HG03521 (cell line): ENCODE measurements around the gene SPAG16.
"Not testable (repeated sequence)": the region's sequence is repeated elsewhere in the genome, so short reads cannot be mapped to it uniquely, and the experiment has no call there.

Experiments
- ATAC-seq: cut with Tn5 transposase; IDR thresholded peaks from one replicate; pipeline ENCODE4 v1.9.1; 2021; ENCODE audit warnings: mild to moderate bottlenecking, moderate library complexity; ENCODE audit not compliant: unreplicated experiment

SPAG16 gene

DNA sequence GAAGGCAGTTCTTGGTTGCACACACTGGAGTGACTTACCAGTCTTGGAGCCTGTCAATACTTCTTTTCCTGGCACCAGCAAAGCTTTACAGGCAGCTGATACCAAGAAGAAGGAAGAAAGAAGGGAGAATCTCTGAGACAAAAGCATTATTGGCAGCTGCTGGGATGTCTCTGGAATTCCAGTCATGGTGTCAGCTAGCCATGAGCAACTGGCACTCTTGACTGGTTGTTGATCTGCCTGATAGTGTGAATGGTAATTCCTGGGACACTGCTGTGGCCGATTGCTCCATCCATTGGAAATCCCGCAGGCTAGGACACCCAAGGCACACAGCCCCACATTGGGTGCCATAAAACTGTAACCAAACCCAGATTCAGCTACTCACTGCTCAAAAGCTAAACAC lies 17.8 kb upstream of the SPAG16 start:
- ATAC-seq: no peak

DNA sequence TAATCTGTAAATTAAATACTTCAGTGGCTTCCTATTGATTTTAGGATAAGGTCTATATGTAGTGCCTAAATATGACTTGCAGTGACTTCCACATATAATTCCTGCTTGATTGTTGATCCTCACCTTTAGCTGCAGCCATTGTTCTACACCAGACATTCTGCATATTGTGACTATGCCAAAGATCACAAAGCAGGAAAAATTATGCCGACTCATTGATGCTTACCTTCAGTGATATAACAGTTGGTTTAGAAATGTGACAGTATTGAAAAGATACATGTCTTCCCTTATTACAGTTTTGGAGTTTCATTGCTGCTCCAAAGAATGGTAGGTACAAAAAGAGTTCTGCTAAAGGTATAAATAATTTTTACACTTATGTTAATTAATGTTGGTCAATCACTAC lies 12.3 kb upstream of the SPAG16 start:
- no peak for ATAC-seq

DNA sequence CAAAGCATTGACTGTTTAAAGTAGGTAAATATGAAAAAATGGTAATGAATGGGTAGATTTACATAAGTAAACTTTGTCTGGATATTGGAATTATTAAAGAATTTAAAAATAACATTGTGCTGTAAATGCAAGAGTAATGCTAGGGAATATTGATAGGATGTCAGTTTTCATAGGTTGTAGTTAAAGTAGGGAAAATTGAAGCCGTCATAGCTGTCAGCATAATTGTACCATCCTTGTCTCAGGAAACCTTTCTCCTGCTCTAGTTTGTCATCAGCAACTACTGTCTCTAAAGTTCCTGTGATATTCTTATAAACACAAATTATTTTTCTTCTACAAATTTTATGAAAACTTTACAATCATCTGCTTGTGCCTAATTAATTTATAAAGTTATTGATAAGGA lies 10.1 kb upstream of the SPAG16 start:
- ATAC-seq: no peak

DNA sequence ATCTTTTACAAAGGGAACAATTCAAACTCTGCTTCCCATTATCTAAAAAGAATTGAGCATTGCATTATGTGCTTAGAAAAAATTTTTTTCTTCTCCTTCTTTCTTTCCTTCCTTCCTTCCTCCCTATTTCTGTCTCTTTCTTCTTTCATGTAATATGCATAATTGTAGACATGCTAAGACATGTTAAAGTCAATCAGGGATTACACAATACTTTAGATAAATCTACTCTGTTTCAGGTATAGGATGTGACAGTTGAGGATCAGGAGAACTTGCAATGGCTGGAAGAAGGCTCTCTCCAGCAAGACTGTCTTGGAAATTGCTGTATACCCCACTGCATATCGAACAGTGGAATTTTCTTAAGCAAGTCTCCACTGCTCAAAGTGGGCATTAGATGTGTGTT lies 9.0 kb upstream of the SPAG16 start:
- no peak for ATAC-seq

DNA sequence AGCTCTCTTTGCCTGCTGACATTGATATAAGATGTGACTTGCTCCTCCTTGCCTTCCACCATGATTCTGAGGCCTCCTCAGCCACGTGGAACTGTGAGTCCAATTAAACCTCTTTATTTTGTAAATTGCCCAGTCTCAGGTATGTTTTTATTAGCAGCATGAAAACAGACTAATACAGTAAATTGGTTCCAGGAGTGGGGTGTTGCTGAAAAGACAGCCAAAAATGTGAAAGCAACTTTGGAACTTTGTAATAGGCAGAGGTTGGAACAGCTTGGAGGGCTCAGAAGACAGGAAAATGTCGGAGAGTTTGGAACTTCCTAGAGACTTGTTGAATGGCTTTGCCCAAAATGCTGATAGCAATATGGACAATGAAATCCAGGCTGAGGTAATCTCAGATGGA lies 7.1 kb upstream of the SPAG16 start:
- not testable (repeated sequence) for ATAC-seq

DNA sequence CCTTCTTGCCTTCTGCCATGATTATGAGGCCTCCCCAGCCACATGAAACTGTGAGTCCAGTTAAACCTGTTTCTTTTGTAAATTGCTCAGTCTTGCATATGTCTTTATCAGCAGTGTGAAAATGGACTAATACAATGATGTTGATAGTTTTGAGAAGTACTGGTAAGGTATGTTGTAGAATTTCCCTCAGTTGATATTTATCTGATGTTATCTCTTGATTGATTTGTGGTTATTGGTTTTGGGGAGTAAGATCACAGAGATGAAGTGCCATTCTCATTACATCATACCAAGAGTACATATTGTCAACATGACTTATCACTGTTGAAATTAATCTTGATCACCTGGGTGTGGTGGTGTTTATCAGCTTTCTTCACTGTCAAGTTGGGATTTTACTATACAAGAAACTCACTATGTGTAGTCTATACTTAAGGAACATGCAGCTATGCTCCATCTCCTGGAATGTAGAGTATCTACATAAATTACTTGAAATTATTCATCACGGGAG lies 5.1 kb upstream of the SPAG16 start:
- no peak for ATAC-seq

DNA sequence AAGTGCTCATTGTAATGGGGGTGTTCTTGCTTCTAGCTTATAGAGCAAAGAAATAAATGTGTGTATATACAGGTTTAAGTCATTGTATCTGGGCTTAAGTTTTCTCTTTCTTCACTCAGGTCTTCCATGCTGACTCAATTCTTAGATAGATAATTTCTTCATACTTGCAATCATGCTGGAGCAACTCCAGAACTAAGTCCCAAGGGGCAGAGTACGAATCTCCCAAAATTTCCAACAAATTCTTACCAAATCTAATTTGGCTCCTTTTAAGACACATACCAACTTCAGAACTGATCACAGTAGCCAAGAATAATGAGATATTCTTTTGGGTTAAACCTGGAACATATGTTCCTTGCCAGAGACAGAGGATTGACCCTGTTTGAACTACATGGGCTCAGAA lies 4.3 kb upstream of the SPAG16 start:
- no peak for ATAC-seq

DNA sequence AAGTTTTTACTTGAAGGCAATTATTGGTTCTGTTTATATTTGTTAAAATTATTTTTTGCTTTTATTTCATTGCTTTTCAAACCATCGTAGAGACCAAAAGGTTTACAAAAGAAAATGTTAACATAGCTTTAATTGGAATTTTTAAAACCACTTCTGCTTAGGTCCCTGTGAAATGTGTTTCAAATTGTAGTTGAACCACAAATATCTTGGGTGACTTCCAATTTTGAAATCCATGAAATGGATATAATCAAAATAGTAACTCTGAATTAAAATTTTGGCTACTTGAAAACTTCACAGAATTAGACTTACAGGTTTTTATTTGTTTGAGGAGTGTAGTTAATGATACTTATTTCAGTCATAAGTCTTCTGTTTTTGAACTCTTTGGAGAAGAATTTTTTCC lies 3.1 kb upstream of the SPAG16 start:
- ATAC-seq: no peak

DNA sequence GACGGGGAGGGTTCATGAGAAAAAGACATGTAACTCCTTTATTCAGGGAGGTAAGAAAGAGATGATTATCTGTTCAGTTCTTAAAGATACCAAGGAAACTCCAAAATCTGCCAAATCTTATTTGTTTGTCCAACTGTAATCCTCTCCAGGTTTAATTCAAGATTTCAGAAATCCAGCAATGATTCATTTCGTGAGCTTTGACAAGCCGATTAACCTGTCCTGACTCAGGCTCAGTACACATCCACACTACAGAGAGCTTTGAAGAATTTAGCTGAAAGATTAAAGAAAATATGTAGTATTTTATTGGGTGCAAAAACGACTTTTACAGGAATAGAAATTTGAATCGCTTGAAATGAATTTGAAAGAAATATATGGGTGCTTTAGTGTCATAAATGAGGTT lies 1.1 kb downstream of the SPAG16 start:
- ATAC-seq: no peak

DNA sequence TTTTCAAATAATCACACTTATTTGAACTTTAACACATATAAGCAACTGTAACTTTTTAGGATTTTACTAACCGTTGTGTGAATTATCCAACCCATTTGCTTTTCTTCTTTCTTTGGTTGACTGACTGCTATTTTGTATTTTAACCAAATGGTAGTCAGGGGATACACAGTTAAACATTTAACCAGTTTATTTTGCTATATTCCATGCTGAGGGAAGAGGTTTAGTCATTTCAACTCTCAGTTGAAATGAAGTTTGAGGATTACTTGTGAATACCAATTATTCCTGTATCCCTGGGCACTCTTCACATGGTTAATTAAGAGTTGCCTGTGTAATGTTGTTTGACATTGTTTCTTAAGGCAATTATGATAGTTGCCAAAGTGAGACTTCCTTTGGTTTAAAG lies 1.9 kb downstream of the SPAG16 start:
- ATAC-seq: no peak

DNA sequence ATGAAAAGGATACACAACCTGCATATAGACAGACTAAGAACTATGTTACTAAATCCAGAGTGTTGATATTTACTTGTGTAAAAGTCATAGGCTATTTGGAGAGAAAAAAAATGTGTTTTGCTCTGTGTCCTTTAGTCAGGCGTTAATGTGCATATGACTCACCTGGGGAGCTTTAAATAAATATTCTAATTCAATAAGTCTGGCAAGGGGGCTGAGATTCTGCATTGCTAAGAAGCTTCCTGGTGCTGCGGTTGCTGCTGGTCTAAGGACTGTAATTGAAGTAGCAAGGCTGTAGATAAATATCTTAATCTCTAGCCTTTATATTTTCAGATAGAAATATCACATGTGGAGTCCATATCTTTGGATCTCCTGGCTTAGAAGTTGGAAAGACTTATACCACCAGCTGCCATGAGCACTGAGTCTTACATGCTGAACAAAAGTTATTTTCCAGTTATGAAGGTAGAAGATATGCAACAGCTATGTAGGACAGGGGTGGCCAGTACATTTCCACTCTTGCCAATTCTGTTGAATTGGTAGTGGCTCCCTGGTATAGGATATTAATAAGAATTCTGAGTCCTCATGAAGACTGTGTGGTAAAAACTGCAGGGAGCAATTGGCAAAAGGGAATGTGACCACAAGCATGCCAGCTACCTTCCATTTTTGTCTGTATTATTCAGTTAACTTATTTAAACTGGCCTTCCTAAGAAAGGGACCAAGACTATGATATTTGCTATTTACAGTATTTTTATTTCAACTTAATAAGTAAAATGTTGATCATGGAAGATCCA lies 4.8 kb downstream of the SPAG16 start:
- no peak for ATAC-seq

DNA sequence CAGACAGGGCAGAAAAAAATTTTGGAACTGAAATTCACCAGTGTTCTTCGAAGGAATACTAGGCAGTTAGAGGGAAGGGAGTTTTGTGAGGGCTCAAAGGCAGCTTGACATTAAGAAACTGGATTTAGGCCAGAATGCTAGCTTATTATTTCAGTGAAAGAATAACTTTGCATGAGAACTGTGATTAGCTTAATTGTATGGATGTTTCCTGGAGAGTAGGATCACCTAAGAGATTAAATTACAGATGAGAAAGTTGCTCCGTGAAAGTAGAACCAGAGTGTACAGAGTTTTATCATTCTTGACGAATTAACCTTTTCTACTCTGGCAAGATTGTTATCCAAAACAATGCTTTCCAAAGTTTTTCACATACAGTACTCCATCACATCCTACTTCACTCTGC lies 6.2 kb downstream of the SPAG16 start:
- no peak for ATAC-seq

DNA sequence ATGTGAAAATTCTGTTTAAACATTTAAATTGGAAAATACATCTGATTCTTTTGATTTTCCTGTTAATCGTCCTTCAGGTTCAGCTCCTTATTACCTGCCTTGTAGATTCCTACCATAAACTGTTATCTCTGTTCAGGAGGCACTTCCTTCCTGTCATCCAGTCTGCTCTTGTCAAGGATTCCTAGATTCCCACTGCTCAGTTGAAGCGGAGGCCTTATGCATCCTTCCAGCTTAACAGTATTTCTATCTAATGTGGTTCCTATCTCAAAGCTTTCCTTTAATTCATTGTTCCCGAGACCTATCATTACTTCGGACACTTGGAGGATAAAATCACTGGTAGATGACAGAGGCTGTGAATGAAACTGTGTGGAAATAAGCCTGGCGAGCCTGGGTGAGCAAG lies 12.0 kb downstream of the SPAG16 start:
- no peak for ATAC-seq

DNA sequence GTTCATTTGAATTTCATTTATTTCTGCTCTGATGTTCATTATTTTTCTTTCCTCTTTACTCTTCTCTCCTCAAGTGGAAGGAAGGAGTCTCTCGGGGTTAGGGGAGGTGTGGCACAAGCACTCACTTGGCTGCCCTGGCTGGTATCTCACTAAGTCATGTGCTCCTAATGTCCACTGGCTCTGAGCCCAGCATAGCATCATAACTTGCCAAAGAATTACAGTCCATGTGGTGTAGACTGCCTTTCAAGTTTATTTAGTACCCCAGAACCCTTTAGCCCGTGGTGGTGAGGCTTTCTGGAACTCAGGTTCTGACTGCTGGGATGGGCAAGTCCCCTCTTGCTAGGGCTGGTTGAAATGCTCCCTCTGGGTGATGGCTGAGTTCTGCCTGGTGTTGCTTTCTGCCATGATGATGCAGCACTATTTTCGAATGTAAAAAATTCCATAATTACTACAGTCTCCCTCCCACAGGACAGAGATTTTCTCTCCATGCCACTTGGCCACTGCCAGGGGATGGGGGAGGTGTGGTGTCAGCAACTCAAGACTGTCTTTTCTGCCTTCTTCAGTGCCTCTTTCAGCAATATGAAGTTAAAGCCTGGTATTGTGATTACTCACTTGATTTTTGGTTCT lies 22.2 kb downstream of the SPAG16 start:
- ATAC-seq: no peak

DNA sequence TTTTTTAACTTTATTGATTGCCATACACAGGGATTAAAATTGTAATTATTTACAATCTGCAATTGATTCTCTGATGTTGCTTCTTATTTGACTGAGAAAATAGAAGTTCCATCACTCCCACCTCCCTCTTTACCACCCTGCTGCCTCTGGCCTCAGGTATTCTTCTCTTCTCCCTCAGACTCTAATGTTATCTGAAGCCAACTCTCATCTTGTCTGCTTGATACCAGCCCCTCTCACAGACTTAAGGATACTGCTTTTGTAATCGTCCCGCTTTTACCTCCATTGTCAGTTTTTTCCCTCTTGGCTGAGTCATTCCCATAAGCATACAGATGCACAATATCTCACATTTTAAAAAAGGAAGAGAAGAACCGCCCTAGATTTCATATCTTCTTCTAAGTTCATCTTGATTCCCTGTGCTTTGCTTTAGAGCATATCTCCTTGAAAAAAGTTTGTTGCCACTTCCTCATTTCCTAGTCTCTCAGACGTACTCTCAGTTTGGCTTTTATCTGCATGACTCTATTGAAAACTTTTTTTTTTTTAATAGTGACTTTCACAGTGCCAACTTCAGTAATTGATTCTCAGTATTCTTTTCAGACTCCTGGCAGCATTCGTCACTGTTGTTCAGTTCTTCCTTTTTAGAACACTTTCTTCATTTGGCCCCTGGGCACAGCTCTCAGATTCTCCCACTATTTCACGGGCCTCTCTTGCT lies 31.1 kb downstream of the SPAG16 start:
- ATAC-seq: peak; percentile 50

DNA sequence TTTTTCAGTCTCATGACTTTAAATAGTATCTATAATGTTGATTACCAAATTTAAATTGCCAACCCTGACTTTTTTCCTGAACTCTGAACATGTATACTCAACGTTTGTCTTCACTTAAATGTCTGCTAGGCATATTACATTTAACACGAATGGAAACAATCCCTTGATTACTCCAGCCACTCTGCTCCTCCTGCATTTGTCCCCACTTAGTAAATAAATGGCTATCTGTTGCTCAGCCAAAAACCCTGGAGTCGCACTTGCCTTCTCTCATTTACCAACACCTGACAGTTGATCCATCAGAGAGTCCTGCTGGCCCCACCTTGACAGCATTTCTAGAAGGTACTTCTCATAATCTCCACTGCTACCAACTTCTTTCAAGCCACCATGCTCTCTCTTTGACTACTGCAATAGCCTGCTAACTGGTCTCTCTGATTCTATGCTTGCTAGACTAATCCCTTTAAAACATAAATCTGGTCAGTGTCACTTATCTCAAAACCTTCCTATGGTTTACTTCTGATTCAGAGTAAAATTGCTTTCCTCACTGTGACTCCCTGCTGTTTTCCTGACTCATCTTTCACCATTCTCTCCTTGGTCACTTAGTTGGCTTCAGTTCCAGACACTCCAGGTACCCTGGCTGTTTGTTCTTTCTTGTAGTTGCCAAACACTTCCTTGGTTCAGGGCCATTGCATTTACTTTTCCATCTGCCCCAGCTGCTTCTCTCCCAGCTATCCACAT lies 31.9 kb downstream of the SPAG16 start:
- no peak for ATAC-seq

DNA sequence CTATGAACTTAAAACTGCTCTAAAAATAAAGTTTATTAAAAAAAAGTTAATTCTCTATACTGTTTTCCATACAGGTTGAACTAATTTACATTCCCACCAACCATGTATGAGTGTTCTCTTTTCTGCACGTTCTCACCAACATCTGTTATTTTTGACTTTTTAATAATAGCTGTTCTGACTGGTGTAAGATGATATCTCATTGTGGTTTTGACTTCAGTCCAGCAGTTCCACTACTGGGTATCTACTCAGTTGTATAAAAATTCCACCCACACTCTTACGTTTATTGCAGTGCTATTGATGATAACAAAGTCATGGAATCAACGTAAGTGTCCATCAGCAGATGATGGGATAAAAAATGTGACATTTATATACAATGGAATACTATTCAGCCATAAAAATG lies 33.7 kb downstream of the SPAG16 start:
- ATAC-seq: no peak

DNA sequence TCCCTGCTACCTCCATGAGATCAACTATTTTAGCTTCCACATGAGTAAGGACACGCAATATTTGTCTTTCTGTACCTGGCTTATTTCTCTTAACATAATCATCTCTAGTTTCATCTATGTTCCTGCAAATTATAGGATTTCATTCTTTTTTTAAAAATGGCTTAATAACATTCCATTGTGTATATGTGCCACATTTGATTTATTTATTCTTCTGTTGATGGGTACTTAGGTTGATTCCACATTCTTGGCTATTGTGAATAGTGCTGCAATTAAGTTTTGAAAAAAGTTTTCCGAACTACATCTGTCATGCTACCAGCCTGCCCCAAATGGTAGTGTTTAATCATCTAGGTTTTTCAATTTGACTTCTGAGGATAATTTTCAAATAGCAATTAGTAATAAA lies 36.3 kb downstream of the SPAG16 start:
- ATAC-seq: no peak

DNA sequence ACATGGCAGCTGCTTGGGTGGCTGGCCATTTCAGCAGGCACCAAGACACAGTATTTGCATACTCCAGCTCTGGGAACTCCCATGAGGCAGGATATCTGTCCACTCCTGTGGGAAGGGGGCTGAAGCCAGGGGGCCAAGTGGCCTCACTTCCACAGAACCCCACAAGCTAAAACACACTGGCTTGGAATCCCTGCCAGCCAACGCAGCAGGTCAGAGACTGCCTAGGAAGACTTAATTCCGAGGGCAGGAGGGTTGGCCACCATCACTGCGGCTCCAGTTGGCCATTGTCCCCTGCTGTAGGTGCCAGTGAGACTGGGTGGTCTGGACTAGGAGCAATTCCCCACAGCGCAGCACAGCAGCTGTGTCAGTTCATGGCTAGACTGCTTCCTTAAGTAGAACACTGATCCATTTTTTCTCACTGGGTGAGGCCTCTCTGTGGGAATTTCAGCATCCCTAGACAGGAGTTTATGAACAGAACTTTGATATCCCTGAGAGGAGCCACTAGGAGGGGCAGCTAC lies 52.0 kb downstream of the SPAG16 start:
- no peak for ATAC-seq

DNA sequence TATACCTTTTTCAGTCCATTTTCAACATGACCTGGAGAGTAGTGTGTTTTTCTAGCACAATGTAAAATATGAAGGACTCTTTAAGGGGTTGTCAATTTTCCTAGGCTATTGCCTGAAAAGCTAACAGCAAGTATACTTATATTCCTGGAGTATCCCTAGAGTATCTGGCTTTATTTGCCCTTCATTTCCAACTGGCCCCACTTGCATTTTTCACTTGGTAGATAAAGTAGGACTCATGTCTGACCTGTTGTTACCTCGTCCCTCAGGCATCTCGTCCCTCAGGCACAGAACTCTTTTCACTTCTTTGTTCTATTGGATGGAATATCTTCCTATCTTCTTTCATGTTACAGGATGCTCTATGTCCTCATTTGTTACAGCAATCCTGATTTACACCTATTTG lies 69.2 kb downstream of the SPAG16 start:
- ATAC-seq: no peak

DNA sequence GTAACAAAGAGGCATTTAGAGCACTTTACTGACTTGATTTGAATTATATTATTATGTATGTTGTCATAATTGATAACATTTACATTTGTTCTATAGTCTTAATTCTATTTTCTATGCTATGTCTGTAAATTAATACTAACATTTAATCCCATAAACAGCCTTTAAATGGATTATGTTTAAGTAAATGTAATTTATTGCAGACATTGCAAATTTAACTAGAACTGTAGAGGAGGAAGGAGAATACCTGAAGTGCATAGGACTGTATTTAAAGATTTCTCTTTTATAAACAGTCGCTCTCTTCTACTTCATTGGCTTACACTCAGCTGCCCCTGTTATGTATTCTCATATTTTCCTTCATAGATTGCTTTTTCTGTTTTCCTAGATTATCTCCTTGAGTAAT lies 92.4 kb downstream of the SPAG16 start:
- ATAC-seq: no peak
